ENCODE measurements around the gene PPFIBP2.

DNA sequence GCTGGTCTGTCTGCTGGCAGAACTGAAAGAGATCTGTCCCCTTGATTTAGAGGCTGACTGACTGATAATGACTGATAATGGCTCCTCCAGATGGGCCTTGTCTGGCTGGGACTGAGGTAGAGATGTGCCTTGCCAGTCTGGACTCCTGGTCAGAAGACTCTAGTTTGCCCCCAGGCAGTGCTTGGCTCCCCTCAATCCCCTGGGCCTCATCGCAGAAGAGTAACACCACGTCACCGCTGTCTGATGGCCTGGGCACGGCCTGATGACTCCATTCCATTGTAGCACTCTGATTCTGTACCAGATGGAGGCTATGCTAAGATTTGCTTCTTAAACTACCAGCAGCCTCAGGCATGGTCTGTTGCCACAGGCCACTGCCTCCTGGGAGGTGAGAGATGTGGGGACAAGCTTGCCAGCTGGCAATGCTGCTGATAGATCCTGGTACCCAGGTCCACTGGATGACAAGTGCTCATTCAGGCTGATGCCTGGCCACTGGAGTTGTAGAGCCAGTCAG, 140.5 kb downstream of the PPFIBP2 start:
- TF ChIP-seq, protein P1, sequence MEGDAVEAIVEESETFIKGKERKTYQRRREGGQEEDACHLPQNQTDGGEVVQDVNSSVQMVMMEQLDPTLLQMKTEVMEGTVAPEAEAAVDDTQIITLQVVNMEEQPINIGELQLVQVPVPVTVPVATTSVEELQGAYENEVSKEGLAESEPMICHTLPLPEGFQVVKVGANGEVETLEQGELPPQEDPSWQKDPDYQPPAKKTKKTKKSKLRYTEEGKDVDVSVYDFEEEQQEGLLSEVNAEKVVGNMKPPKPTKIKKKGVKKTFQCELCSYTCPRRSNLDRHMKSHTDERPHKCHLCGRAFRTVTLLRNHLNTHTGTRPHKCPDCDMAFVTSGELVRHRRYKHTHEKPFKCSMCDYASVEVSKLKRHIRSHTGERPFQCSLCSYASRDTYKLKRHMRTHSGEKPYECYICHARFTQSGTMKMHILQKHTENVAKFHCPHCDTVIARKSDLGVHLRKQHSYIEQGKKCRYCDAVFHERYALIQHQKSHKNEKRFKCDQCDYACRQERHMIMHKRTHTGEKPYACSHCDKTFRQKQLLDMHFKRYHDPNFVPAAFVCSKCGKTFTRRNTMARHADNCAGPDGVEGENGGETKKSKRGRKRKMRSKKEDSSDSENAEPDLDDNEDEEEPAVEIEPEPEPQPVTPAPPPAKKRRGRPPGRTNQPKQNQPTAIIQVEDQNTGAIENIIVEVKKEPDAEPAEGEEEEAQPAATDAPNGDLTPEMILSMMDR (IDR thresholded peaks at IDR 0.05), result no peak
- no peak for TF ChIP-seq POLR2A (IDR thresholded peaks at IDR 0.05)

Measured in adrenal gland (tissue), 5 donors.